Skin epidermis (tissue), 12 donors: ENCODE measurements around the gene TTLL1.
A peak's percentile ranks its signal among the peaks of the same experiment; 100 is the strongest.

ENCODE experiments used
- H3K27ac ChIP-seq, 21 experiments: fragments of 200-600 bp; sonication (generic) in 11 of 21; one replicate each; pipeline ENCODE4 v1.5.0; 2020; ENCODE audit warnings: mild to moderate bottlenecking in 3 of 21, inconsistent platforms in 2 of 21, moderate library complexity in 2 of 21
- H3K4me3 ChIP-seq, 7 experiments: fragments of 200-600 bp; sonication (generic) in 2 of 7; one replicate each; pipeline ENCODE4 v1.5.0; 2020; ENCODE audit warnings: inconsistent platforms in 2 of 7, mild to moderate bottlenecking in 2 of 7, moderate library complexity in 1 of 7

The TTLL1 gene

GRCh38 chr22:43080616-43081015 is 8.6 kb downstream of the TTLL1 start:
- H3K4me3 ChIP-seq = no peak overlapping the region
- no peak overlapping the region for H3K27ac ChIP-seq

GRCh38 chr22:43079742-43080141 is 9.4 kb downstream of the TTLL1 start:
- Histone ChIP-seq H3K4me3 (no peak overlapping the region), H3K27ac (no peak overlapping the region)

- no peak overlapping the region for H3K4me3 ChIP-seq
- H3K27ac ChIP-seq = no peak overlapping the region
These were observed 10.7 kb downstream of the TTLL1 start for GRCh38 chr22:43078522-43078921.

GRCh38 chr22:43077121-43077877 is 11.9 kb downstream of the TTLL1 start:
- Histone ChIP-seq H3K4me3 (no peak overlapping the region), H3K27ac (no peak overlapping the region)

GRCh38 chr22:43066844-43067385 is 22.3 kb downstream of the TTLL1 start:
- H3K27ac ChIP-seq = peak overlapping the region in 10 of 21 experiments; percentile 7 to 54 (median 42)

GRCh38 chr22:43066134-43066533 is 23.1 kb downstream of the TTLL1 start:
- Histone ChIP-seq H3K4me3 (no peak overlapping the region), H3K27ac (no peak overlapping the region)

More at GRCh38 chr22:43066844-43067385, 22.3 kb downstream of the TTLL1 start:
- no peak overlapping the region for H3K4me3 ChIP-seq

GRCh38 chr22:43060183-43060582 is 29.0 kb downstream of the TTLL1 start:
- Histone ChIP-seq H3K27ac (no peak overlapping the region), H3K4me3 (no peak overlapping the region)

GRCh38 chr22:43057641-43058040 is 31.6 kb downstream of the TTLL1 start:
- Histone ChIP-seq H3K27ac (no peak overlapping the region), H3K4me3 (no peak overlapping the region)

GRCh38 chr22:43053176-43053575 is 36.0 kb downstream of the TTLL1 start:
- Histone ChIP-seq H3K4me3 (no peak overlapping the region), H3K27ac (no peak overlapping the region)

DNA sequence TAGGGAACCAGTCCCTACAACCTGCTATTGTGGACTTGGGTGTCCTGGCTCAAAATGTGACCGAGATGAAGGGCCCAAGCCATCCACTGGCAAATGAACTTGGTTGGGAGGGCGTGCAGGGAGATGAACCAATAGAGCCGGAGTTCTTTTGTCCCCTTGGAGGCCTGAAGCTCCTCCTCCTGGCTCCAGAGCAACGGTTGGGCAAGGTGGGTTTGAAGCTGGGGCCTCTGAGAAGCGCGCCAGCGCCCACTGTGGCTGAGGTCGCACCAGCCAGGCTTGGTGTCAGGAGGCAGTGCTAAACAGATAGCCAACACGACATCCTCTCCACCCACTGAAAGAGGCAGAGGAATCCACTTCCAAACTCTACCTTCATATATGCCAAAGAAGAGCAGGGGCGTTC is 38.2 kb downstream of the TTLL1 start:
- Histone ChIP-seq H3K27ac (no peak overlapping the region), H3K4me3 (no peak overlapping the region)

DNA sequence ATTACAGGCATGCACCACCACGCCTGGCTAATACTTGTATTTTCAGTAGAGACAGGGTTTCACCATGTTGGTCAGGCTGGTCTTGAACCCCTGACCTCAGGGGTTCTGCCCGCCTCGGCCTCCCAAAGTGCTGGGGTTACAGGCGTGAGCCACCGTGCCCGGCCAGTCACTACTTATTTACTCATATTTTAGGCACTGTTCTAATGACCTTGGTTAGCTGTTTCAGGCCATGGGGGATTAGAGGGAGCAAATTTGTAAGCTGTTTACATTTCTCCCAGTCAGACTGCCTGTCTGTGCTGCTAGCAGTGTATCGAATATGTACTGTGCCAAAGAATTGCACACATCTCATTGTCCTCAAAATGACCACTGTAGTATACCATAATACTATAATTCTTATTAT is 41.6 kb downstream of the TTLL1 start:
- Histone ChIP-seq H3K27ac (no peak overlapping the region), H3K4me3 (no peak overlapping the region)

DNA sequence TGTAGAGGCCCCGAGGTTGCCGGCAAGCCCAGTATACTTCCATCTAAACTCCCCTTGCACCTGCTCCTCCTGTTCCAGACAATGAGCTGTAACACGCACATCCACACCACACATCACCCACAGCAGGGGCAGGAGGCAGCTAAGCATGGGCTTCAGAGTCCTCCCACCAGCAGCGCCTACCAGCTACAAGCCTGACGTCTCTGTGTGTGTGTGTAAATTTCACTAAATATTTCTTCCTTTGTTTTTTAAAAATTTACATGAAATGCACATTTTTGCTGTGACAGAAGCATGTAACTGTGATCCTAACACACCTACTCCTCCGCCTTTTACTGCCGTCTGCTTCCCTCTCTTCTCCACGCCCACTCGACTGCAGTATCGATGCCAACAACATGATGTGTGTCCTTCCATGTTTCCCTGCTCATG is 44.9 kb downstream of the TTLL1 start:
- Histone ChIP-seq H3K4me3 (no peak overlapping the region), H3K27ac (no peak overlapping the region)

GRCh38 chr22:43042101-43042780 is 47.0 kb downstream of the TTLL1 start:
- H3K27ac ChIP-seq = peak overlapping the region in 9 of 21 experiments; percentile 6 to 73 (median 52)

DNA sequence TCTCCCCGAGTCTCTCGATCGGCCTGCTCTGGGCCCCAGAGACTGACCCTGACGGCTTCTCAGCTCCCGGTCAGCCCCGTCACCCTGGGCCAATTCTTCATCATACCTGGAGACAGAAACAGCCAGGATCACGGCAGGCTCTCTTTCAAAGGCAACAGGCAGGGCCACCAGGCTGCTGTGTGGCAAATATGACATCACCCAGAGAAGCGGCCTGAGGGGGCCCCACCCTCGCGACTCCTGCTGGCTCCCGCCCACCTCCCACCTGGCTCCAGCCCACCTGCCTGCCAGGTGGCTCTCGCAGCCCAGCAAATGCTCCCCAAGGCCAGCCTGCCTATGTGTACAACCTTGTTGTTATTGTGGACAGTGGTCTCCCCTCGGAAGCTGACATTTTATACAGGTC is 49.4 kb downstream of the TTLL1 start:
- Histone ChIP-seq H3K27ac (peak overlapping the region in 1 of 21 experiments; percentile 39), H3K4me3 (no peak overlapping the region)

More at GRCh38 chr22:43042101-43042780, 47.0 kb downstream of the TTLL1 start:
- no peak overlapping the region for H3K4me3 ChIP-seq

- Histone ChIP-seq H3K27ac (peak overlapping the region in 1 of 21 experiments; percentile 41), H3K4me3 (no peak overlapping the region)
These were observed 50.9 kb downstream of the TTLL1 start for GRCh38 chr22:43038325-43038724.

DNA sequence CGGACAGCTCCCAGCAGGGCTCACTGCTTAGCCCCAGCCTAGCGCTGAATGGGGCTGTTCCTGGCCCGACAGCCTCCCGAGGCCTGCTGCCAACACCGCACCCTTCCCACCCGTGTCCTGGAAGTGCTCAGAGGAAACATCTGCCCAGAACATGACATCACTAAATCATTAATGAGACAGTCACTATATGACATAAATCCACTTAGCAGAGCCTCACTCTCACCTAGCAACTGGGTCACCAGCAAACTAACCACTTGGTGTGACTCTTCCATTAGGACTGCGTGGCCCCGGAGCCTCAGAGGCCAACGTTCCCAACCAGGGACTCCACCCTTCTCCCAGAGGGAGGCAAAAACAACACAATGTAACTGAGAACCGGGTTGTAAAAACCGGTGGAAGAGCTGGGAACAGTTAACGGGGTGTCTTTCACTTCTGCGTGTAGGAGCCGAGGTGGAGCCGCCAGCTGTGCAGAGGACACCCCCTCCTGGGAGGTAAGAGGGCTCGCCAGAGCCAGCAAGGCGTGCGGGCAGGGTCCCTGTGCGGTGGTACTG is 52.8 kb downstream of the TTLL1 start:
- peak overlapping the region in 8 of 21 experiments; percentile 4 to 81 (median 26) for H3K27ac ChIP-seq
- no peak overlapping the region for H3K4me3 ChIP-seq

DNA sequence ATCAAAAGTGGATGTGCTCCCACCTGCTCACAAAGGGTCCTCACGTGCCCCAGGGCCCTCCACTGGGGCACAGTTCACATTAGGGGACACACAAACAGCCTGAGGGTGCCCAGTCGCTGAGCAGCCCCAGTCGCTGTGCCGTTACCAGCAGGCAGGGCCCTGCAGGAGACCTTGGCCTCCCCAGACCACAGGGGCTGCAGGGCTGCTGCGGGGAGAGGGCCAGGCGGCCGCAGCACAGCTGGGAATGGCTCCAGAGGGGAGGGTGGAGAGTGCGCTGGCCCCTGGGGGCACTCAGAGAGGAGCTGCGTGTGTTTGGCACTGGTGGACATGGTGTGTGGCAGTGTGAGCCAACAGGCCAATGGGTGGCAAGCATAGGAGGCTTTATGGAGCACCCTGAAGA is 53.9 kb downstream of the TTLL1 start:
- no peak overlapping the region for H3K4me3 ChIP-seq
- H3K27ac ChIP-seq = peak overlapping the region in 2 of 21 experiments; percentile 19 to 55

DNA sequence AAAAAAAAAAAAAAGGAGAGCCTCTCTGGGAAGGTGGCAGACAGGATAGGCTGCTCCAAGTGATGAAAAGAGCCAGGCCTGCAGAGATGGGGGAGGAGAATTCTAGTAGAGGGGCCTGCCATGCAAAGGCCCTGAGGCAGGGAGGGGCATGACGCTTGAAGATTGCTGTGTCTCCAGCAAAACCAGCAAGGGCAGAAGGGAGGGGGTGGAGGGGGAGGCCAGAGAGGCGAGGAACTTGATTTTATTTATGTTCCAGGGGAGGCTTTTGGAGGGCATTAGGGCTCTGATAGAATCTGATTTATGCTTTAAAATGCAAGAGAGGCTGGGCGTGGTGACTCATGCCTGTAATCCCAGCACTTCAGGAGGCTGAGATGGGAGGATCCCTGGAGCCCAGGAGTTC is 57.6 kb downstream of the TTLL1 start:
- Histone ChIP-seq H3K27ac (no peak overlapping the region), H3K4me3 (no peak overlapping the region)

DNA sequence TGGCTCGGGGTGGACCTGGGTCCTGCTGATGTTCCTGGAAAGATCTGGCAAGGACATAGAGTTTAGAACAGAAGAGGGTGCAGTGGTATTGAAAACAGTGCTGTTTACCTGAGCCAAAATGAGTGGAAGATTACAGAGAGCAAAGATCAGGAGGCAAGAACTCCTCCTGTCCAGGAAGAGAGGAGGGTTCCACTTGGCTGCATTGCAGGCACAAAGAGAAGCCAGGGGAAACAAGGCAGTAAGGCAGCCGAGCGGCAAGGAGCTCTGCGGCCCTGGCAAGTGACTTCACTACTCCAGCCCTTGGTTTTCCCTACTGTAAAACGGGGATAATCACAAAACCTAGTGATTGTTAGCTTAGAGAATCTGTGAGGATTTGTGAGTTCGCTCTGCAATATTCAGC is 70.6 kb downstream of the TTLL1 start:
- no peak overlapping the region for H3K27ac ChIP-seq
- H3K4me3 ChIP-seq = no peak overlapping the region
